Stimulated activated CD8-positive, alpha-beta memory T cell treated with anti-CD3 and anti-CD28 coated beads, Interleukin-4, amount 100 ng/mL, for 1 hour (primary cell): ENCODE results near the gene MATN1.
"Not testable (repeated sequence)": the region's sequence is repeated elsewhere in the genome, so short reads cannot be mapped to it uniquely, and the experiment has no call there.

Experiments
- DNase-seq, 2 donors: peaks; one replicate each; pipeline ENCODE4 v3.0.0-alpha.2; 2020; ENCODE audit warnings: low read depth in 2 of 2, low spot score in 1 of 2

Gene MATN1, protein sequence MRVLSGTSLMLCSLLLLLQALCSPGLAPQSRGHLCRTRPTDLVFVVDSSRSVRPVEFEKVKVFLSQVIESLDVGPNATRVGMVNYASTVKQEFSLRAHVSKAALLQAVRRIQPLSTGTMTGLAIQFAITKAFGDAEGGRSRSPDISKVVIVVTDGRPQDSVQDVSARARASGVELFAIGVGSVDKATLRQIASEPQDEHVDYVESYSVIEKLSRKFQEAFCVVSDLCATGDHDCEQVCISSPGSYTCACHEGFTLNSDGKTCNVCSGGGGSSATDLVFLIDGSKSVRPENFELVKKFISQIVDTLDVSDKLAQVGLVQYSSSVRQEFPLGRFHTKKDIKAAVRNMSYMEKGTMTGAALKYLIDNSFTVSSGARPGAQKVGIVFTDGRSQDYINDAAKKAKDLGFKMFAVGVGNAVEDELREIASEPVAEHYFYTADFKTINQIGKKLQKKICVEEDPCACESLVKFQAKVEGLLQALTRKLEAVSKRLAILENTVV

GRCh38 chr1:30723331-30723755 lies at the start of gene MATN1:
Gene MATN1, minus strand, starts transcription at chr1:30723585. Its CDS starts 34 bp downstream, at chr1:30723551.
- DNase-seq, result no peak

DNA sequence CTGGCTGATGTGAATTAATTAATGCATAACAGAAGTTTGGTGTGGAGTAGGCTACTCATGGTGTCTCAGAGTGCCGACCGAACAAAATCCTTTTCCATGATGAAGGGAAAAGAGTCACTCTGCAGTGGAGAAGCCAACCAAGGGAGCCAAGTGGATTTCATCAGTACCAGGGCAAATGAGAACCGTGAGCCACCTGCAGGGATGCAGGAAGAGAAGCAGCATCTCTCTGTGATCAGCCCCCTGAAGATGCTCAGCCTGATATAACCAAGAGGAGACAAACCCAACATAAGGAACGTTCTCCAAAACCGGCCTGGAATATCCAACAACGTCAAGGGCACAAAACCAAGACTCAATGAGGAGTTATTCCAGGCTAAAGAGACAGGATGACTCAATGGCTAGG lies 47.6 kb upstream of the MATN1 start:
- DNase-seq, result no peak

DNA sequence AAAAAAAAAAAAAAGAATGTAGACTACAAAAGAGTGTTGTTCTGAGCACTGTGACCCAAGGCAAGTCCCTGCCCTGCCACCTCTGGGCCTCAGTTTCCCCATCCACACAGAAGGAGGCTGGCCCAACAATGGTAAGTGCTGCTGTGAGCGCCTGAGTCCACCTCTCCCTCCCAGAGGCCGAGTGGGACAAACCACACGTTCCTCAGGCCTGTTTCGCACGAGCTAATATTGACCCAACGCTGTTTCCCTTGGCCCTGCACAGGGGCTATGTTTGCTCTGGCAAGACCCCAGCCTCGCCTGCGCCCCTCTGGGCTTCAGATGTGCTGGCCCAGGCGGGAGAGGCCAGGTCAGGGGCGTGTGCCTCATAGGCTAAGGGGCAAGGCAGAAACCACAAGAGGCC lies 46.8 kb upstream of the MATN1 start:
- no peak for DNase-seq

DNA sequence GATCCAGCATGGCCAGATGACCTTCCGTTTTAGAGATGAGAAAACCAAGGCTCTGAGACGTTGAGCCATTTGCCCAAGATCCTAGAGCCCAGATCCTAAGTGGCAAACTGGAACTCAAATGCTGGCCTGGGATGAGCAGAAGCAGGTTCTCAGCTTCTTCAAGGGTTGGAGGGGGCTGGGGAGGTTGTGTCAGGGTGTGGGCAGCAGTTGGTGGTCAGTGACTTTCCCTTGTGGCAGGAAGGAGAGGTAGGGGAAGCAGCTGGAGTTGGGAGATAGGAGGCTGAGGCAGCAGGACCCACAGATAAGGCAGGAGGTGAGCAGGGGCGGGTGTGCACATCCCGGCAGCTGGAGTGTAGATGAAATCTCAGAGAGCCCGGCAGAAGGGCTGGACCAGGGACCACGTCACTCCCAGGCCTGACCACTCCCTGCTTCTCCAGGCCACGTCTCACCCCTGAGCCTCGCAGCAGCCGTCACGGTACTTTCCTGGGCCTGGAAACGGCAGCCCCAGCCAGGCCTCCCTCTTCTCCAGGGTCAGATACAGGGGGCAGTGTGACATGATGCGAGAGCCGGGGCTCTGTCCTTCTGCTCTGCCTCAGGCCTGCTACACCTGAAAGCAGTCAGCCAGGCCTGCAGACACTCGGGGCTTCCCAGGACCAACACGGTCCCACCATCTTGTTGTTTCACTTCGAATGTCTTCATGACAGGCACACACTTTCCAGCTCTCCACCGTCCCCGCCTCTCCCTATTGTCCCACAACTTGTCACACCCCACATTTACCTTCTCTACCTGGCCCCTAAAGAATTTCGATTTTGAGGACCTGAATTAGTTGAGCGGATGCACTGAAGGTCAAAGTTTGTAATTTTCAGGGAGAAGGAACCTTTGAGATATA lies 45.7 kb upstream of the MATN1 start:
- no peak for DNase-seq

DNA sequence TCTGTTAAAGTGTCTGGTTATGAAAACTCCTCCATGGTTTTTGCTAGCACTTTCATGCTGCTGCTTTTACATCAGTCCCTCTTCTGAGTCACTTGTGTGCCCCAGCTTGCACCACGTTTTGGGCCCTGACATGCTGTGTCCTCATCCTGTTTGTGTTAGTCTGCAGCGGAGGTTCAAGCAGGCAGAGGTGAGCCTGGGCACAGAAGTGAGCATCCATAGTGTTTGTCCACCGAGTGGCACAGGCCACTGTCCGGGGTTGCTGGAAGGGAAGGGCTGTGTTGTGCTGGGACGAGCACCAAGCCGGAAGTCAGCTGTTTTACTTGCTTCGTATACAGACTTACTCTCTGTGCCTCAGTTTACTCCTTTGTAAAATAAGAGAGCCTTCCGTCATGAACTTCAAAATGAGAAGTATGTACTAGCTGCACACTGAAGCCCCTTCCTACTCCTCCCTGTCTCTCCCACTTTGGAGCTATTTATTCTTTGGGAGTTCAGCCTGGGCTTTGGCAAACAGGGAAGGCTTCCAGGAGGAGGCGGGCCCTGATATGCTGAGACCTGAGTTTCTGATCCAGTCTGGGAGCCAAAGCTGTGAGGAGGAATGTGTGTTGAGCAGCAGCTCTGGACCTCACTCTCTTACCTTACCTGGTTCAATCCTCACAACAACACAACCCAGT lies 44.9 kb upstream of the MATN1 start:
- no peak for DNase-seq

- DNase-seq, result not testable (repeated sequence)
Measured at GRCh38 chr1:30766948-30767347, 43.6 kb upstream of the MATN1 start.

DNA sequence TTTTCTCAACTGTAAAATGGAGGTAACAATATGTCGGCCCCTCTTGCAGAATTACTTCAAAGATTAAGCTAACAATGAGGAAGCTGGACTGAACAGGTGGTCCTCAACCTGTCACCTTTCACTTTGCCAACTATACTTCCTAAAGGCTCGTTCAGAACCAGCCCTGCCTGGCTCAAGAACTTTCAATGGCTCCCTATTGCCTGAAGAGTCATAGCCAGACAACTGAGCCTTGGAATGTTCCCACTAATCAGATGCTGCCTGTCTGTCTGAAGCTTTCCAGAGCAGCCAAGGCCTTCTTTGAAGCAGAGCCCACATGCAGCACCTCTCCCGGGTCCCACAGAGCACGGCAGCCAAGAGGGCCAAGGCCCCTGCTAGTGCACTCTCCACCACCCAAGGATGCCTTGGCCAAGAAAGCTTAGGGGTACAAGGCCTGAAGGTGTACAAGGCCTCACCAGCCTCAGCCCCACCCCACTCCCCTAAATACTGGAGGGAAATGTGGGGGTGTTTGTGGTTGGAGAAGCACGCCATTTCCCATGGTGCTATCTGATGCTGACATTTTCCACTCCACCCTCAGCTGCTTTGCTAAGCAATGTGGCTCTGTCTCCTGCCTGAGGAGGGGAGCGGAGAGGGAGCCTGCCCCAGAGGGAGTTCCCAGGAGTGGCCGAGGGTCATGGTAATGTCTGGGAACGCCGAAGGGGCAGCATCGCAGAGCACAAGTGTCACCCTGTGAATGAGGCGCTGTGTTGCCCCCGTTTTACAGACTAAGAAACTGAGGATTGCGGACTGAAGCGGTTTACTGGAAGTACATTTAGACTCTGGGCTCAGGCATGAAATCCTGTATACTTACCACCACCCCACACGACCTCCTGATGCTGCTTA lies 42.4 kb upstream of the MATN1 start:
- DNase-seq, result no peak

DNA sequence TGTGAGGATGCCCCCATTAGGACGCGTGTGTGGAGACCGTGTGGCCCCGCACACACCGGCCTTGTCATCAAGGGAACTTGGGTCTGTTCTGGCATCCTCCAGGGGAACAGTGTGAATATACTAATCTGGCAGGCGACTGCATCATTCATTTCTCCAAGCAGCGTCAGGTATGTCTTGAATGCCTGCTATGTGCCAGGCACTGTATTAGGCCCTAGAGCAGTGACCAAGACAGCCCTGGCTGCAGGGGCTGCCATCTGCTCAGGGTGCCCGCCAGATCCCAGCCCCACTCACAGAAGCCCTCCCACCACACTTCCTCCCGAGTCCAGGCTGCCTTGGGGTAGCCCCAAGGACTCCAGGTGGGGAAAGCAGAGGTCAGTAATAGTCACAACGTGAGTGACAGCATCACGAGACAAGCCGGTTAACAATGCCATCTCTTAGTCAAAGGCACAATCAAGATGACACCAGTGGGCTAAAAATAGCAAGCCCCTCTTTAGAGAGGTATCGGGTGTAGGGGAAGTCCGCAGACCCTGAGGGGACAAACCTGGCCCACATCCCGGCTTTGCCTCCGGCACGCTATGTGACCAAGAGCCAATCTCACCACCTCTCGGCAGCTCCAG lies 41.7 kb upstream of the MATN1 start:
- no peak for DNase-seq

- DNase-seq, result no peak
Measured at GRCh38 chr1:30764396-30764795, 41.0 kb upstream of the MATN1 start.

DNA sequence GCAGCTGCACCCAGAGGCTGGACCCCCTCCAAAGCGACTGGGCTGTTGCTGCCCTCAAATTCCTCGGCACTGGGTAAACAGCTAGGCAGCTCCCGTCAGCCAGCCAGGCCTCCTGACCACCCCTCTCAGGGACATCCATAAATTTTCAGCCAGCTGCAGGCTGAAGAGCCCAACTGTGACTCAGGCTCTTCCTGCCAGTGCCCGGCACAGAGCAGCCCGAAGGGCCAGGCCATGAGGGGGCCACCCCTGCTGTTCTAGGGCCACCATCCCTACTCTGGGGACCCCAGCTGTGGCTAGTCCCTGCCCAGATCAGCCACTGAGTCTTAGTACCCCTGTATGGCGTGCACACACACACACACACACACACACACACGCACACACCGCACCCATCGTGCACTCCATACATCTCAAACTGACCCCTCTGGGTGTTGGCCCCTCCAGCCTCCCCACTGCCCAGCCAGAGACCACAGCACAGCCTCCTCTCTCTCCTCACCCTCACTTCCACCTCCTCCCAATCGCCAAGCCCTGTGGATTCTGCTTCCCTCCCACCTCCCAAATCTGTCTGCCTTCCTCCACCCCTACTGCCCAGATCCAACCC lies 40.4 kb upstream of the MATN1 start:
- DNase-seq, result no peak

GRCh38 chr1:30762930-30763650 lies 39.7 kb upstream of the MATN1 start:
- DNase-seq, result no peak

GRCh38 chr1:30762152-30762929 lies 39.0 kb upstream of the MATN1 start:
- no peak for DNase-seq

DNA sequence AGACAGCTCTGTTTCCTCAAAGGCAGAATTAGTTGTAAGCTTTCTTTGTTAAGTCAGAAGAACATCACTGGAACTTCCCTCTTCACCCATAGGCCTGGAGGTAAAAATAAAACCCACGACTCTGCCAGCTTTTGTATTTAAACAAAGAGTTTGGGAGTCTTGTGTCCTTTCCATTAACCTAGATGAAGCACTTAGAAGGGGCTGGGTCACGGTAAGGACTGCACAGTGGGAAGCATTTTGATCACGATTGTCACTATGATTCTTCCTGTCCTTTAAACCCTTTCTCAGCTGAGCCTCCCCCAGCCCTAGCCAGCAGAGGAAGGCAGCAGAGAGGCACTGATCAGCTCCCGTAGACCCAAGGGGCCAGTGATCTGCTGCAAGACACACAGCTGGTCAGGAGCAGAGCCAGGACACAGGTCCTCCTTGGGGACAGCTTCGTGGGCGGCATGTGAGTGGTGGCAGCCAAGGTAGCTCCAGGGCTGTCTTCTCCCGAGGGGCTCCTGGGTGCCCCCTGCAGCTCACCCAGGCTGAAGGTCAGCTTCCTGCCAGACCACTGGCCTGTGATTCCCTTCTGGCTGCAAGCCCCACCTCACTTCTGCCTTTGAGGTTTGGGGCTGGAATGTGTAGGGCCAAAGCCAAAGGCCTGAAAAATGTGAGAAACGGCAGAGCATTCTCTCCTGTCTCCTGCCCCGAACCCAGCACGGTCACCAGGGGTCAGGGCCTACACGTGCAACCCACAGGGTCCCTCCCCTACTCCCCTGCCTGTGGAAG lies 38.2 kb upstream of the MATN1 start:
- DNase-seq, result no peak

DNA sequence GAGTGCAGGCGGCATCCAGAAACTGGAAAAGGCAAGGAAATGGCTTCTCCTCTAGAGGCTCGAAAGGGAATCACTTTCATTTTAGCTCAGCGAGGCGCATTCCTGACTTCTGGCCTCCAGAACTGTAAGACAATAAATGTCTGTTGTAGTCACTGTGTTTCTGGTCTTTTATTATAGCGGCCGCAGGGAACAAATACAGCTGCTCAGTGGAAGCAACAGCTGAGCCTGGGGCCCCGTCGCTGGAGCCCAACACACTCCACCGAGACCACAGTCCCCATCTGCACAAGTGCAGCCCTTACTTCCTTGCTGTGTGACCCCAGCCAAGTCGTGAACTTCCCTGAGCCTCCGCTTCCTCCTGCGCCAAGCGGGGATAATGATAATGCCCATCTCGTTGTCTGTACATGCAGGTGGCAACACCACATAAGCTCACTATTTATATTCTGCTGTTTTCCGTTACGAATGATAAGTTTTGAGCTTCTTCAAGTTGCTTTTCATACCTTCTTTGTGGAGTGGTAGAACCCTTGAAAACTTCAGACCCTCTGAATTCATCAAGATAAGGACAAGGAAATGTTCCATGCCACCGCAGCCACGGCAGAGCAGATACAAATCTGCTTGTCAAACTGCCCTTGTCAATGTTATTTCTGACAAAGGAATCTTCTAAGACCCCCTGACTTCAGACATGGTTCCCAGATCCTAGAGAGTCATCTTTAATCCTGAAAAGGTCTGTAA lies 37.4 kb upstream of the MATN1 start:
- no peak for DNase-seq

DNA sequence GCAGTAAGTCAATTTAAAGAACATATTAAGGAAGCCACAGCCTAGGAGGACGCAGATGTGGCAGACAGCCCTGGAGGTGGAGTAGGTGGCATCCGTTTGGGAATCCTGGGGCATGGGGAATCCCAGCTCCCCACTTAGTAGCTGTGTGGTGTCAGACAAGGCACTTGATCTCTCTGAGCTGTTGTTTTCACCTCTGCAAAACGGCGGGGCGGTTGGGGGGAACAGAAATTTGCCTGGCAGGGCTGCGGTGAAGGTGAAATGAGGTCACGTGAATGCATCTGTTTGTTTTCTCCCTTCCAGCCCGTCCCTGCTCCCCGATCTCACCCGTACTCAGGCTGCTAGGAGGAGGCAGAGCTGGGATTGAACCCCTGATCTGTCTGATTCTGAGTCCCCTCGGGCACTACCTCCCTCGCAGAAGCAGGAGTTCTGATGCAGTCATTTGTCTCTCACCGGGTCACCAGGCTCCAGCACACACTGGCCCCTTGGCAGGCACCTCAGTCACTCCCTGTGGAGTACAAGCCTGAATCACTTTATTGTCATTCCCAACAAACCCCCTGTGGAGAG lies 36.4 kb upstream of the MATN1 start:
- DNase-seq, result no peak

DNA sequence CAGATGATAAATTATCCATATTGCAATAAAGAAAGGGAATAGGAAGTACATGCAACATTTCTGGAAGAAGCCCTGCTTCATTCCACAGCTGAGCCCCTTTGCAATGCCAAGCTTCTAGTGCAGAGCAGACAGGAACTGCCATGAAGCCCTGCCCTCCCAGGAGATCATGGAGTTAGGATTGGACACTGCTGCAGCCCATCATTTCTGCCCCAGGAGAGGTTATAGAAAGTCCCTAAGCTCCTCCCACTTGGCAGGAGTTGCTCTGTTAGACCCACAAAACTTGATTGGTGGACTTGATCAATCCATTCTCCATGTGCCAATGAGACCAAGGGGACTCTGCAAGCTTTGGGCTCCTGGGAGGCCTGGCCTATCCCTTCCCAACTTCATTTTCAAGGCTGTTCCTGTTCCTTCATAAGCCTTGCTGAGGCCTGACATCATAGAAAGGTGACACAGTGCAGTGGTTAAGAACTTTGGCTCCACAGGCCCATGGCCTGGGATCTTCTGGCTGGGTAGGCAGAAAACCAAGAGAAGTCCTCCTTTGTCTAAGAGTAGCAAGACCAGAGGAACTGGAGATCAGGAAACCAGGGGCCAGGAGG lies 35.5 kb upstream of the MATN1 start:
- no peak for DNase-seq
